Suprapubic skin (tissue), 4 donors: Measurements from ENCODE around the gene PGBD5. TPM values are rescaled to one million over a fixed set of nuclear protein-coding genes. Genes with fewer than 3 reads are reported as not detected.

ENCODE experiments used
- DNase-seq, 2 donors: peaks; one replicate each; pipeline ENCODE4 v3.0.0-alpha.2; 2019; ENCODE audit warnings: low spot score in 2 of 2
- H3K27ac ChIP-seq: fragments of 200-600 bp; sonication (generic); one replicate; pipeline ENCODE4 v1.5.1; 2019
- H3K27me3 ChIP-seq: fragments of 200-600 bp; sonication (generic); one replicate; pipeline ENCODE4 v1.5.1; 2019
- H3K36me3 ChIP-seq: fragments of 200-600 bp; sonication (generic); one replicate; pipeline ENCODE4 v1.5.1; 2019
- H3K4me1 ChIP-seq: fragments of 200-600 bp; sonication (generic); one replicate; pipeline ENCODE4 v1.5.1; 2019
- H3K4me3 ChIP-seq: fragments of 200-600 bp; sonication (generic); one replicate; pipeline ENCODE4 v1.5.1; 2019; ENCODE audit warnings: mild to moderate bottlenecking
- H3K9me3 ChIP-seq: fragments of 200-600 bp; sonication (generic); one replicate; pipeline ENCODE4 v1.5.1; 2019
- CTCF ChIP-seq, 2 donors: fragments of 200-600 bp in 1 of 2; fragments of 450-650 bp in 1 of 2; sonication (generic) in 1 of 2; IDR thresholded peaks; one replicate each; pipeline ENCODE4 v1.5.1; 2016 to 2019; ENCODE audit warnings: antibody characterized with exemption in 2 of 2, mild to moderate bottlenecking in 1 of 2, moderate library complexity in 1 of 2
- EP300 ChIP-seq: sonication (generic); formaldehyde crosslinking; IDR thresholded peaks from one replicate; pipeline ENCODE4 v1.6.1; 2017; ENCODE audit warnings: antibody characterized with exemption
- POLR2A ChIP-seq, 2 donors: fragments of 450-650 bp; IDR thresholded peaks; one replicate each; pipeline ENCODE4 v1.6.1; 2017; ENCODE audit warnings: antibody characterized with exemption in 2 of 2, mild to moderate bottlenecking in 2 of 2, moderate library complexity in 2 of 2
- POLR2AphosphoS5 ChIP-seq, 3 donors: sonication (generic); formaldehyde crosslinking; IDR thresholded peaks; one replicate each; pipeline ENCODE4 v1.6.1; 2017; ENCODE audit warnings: antibody characterized with exemption in 3 of 3
- WGBS: methylation state at CpG from one replicate; pipeline ENCODE4 v1.1.5; 2018; 5-methylcytosine and 5-hydroxymethylcytosine counted together
- total RNA-seq, 4 donors: library from RNA; depleted of rRNA; stranded (reverse); fragments of >200 nt; gene quantifications; one replicate each; pipeline ENCODE4 v1.1.0, GENCODE V29; 2016

PGBD5 gene
- total RNA-seq, 4 donors from 2014 or later = 0.16 to 1.4 (median 0.51) TPM

GRCh38 chr1:230463326-230463725 lies 37.2 kb upstream of the PGBD5 start:
- no peaks in the 10 kb centered on the region for H3K9me3 ChIP-seq
- no peak overlapping the region for H3K4me3 ChIP-seq
- H3K4me1 ChIP-seq = no peaks in the 10 kb centered on the region
- 68% methylated on average over 2 of the region's 2 CpGs for WGBS
- peaks cover 11% of the 10 kb centered on the region for H3K27me3 ChIP-seq
- H3K27ac ChIP-seq = no peak overlapping the region
- H3K36me3 ChIP-seq = no peaks in the 10 kb centered on the region
- DNase-seq = no peak
- TF ChIP-seq CTCF (IDR thresholded peaks at IDR 0.05) (no peak), POLR2A (IDR thresholded peaks at IDR 0.05) (no peak), POLR2AphosphoS5 (IDR thresholded peaks at IDR 0.05) (no peak), EP300 (no peak)

GRCh38 chr1:230459465-230459864 lies 33.3 kb upstream of the PGBD5 start:
- Histone ChIP-seq H3K4me3 (no peak overlapping the region), H3K36me3 (no peaks in the 10 kb centered on the region), H3K4me1 (no peaks in the 10 kb centered on the region), H3K27me3 (peaks cover 11% of the 10 kb centered on the region), H3K9me3 (no peaks in the 10 kb centered on the region), H3K27ac (no peak overlapping the region)
- WGBS = 52% methylated on average over 5 of the region's 5 CpGs
- no peak for TF ChIP-seq CTCF (IDR thresholded peaks at IDR 0.05)
- DNase-seq = no peak

- Histone ChIP-seq H3K27ac (no peak overlapping the region), H3K27me3 (peaks cover 9% of the 10 kb centered on the region), H3K4me1 (no peaks in the 10 kb centered on the region), H3K9me3 (no peaks in the 10 kb centered on the region), H3K36me3 (no peaks in the 10 kb centered on the region), H3K4me3 (no peak overlapping the region)
- WGBS = 25% methylated on average over 1 of the region's 1 CpG
- no peak for DNase-seq
- TF ChIP-seq CTCF (IDR thresholded peaks at IDR 0.05) = no peak
Measured at GRCh38 chr1:230458509-230458908, 32.4 kb upstream of the PGBD5 start.

GRCh38 chr1:230456478-230456877 lies 30.3 kb upstream of the PGBD5 start:
- 73% methylated on average over 9 of the region's 9 CpGs for WGBS
- Histone ChIP-seq H3K36me3 (no peaks in the 10 kb centered on the region), H3K9me3 (no peaks in the 10 kb centered on the region), H3K27ac (no peak overlapping the region), H3K27me3 (peaks cover 9% of the 10 kb centered on the region), H3K4me1 (no peaks in the 10 kb centered on the region), H3K4me3 (no peak overlapping the region)
- no peak for DNase-seq
- TF ChIP-seq EP300 = no peak
- no peak for TF ChIP-seq POLR2AphosphoS5 (IDR thresholded peaks at IDR 0.05)
- TF ChIP-seq CTCF (IDR thresholded peaks at IDR 0.05) = no peak
- no peak for TF ChIP-seq POLR2A (IDR thresholded peaks at IDR 0.05)

- WGBS = 95% methylated on average over 1 of the region's 1 CpG
- Histone ChIP-seq H3K4me3 (no peak overlapping the region), H3K27me3 (peaks cover 5% of the 10 kb centered on the region), H3K9me3 (no peaks in the 10 kb centered on the region), H3K4me1 (no peaks in the 10 kb centered on the region), H3K36me3 (no peaks in the 10 kb centered on the region), H3K27ac (no peak overlapping the region)
- TF ChIP-seq CTCF (IDR thresholded peaks at IDR 0.05) (no peak), POLR2AphosphoS5 (IDR thresholded peaks at IDR 0.05) (no peak)
- DNase-seq = no peak
Measured at GRCh38 chr1:230455291-230455690, 29.2 kb upstream of the PGBD5 start.
